ENCODE results near the gene ZFP57.
"Not testable (repeated sequence)": the region's sequence is repeated elsewhere in the genome, so short reads cannot be mapped to it uniquely, and the experiment has no call there.

ZFP57 gene

DNA sequence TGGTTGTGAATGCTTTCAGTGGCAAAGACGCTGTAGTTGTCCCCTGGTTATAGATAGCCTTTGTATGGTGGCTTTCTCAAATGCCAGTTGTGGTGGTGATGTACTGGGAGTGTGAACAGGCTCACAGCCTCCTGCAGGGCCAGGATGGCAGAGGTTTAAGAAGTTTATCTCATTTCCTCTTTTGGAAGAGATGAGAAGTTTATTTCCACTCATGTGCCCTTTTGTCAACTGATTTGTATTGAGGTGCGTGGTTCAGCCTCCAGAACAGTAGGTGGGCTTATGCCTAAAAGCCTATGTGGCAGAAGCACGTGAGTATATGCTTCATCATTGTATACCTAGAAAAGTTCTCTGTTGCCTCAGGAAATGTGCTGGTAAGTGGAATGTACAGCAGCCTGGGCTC, 13.7 kb upstream of the ZFP57 start:
- DNase-seq = no peak

DNA sequence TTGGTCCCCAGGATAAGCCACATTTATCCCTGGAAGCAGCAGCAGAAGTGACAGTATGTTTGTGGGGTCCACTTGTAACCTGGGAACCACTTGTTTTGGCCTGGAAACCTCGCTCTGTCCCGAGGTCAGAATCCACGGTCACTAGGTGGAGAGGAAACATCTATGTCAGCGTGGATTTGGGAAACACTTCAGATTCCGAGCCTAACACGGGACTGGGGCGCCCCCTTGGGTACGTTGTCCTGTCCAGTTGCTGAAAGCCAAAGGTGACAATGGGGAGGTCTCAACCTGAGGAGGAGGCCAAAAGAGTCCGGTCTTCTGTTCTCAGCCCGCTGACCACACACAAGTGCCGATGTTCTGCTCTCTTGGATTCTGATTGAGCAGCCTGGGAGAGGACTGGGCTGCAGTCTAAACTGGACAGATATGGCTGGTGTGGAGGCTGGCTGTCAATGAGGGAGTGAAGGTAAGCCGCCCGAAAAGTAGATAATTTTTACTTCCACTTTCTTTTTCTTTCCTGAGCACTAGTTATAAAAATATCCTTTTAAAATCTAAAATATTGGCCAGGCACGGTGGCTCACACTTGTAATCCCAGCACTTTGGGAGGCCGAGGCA, 4.9 kb upstream of the ZFP57 start:
- no peak for DNase-seq

DNA sequence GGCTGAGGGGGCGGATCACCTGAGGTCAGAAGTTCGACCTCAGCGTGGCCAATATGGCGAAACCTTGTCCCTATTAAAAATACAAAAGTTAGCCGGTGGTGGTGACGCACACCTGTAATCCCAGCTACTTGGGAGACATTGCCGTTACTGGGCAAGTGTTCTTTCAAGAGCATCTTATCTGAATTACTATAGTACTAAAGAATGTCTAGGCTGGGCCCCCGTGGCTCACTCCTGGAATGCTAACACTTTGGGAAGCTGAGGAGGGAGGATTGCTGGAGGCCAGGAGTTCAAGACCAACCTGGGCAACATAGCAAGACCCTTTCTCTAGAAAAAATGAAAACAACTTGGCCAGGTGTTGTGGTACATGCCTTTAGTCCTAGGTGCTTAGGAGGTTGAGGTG, 859 bp upstream of the ZFP57 start:
- no peak for DNase-seq

DNA sequence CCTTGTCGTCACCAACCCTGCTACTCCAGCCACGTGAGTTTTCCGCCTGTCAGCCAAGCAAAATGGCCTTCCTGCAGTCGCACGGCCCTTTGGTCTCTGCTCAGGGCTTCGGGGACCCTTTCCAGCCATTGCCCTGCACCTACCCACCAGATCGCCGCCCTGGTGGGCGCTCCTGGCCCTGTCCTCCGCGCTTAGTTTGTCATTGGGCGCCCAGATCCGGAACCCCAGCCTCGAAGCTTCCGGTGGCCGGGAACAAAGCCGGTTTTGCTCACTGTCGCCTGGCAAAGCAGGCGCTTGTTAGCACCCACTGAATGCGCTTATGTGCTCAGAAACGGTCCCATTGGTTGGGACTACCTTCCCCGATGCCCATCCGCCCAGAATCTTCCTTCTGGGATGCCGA, 536 bp downstream of the ZFP57 start:
- DNase-seq = no peak

DNA sequence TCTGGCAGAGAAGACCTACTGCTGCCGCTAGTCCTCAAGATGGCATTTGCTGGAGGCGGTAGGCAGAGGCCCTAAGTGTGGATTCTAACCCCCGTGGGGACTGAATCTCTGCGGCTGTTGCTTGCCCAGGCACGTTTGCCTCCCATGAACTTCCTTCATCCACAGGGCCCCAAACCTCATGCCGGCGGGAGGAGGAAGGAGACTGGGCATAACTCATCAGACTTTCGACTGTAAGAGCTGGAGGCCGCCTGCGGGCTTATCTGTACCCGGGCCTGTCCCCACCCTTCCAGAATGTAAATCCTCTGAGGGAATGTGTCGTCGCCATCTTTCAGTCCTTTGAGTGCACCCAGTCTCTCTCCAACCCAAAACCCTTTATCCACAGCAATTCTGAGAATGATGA, 990 bp downstream of the ZFP57 start:
- no peak for DNase-seq

DNA sequence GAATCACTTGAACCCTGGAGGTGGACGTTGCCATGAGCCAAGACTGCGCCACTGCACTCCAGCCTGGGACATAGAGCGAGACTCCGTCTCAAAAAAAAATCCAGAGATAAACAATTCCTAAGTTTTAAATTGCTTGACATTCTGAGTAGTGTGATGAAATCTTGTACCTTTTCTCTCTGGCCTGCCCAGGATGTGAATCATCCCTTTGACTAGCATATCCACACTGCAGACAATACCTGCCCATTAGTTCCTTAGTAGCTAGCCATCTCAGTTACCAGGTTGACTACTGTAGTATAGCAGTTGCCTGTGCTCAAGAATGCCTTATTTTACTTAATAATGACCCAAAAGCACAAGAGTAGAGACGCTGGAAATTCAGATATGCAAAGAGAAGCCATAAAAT, 2.8 kb downstream of the ZFP57 start:
- no peak for DNase-seq

DNA sequence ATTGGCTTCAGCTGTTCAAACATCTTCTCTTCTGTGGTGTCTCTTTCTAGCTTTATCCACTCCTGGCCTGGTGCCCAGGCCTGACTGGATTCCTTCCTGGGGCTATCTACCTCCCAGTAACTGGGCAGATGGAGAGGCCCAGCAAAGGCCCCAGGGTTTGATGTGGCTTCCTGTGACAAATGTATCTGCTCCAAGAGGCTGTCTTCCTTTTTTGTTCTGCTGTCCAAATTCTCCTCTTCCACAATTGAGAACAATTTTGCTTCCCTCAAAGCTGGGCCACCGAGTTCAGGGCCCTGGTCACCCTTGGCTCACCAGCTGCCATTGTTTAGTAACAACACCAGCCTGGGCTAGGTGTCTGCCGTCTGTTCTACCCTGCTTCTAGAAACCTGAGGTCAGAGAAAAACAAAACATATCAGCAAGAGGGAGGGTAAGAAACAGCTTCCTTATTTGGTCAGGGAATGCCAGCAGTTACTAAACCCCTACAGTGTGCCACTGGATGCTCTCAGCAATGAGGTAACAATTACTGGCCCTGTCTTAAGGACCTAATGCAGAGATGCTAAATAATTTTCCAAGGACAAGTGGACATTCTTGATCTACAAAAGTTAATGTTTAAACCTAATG, 3.9 kb downstream of the ZFP57 start:
- no peak for DNase-seq

DNA sequence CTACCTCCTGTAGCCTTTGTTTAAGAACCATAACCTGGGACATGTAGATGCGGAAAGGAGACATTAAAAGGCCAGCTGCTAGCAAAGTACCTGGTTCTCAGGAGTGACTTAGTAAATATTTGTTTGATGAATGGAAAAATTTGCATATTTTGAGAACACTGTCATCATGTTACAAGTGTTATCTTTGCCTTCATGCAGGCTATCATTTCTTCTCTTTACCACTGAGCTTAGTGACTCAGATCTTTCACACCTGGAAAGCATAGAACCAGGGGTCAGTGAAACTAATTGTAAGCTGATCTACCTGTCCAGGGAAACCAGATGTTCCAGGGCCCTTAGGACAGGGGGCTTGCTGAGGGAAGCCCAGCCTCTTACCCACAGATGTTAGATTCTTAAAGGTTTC, 5.4 kb downstream of the ZFP57 start:
- DNase-seq = no peak

DNA sequence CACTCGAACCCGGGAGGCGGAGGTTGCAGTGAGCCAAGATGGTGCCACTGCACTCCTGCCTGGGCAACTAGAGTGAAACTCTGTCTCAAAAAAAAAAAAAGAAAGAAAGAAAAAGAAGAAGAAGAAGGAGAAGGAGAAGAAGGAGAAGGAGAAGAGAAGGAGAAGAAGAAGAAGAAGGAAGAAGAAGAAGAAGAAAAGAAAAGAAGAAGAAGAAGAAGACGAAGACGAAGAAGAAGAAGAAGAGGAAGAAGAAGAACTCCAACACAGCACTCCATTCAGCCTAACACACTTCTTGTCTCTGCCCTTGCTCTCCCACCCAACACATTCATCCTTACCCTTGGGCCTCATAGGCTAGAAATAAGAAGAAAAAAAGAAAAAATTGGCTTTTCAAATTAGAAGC, 6.9 kb downstream of the ZFP57 start:
- no peak for DNase-seq

DNA sequence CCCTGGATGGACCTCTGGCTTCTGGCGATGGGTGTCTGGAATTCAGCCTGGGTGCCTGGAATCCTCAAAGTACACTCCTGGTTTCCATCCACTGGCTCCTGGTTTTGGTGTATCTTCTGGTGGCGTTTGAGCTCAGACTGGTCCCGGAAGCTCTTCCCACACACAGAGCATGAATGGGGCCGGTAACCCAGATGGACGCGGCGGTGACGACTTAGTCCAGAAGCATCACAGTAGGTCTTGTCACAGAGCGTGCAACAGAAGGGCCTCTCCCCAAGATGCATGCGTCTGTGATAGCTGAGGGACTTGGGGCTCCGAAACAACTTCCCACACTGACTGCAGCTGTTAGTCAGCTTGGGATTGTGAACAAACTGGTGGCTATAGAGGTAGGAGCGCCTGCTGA, 7.8 kb downstream of the ZFP57 start:
- no peak for DNase-seq

DNA sequence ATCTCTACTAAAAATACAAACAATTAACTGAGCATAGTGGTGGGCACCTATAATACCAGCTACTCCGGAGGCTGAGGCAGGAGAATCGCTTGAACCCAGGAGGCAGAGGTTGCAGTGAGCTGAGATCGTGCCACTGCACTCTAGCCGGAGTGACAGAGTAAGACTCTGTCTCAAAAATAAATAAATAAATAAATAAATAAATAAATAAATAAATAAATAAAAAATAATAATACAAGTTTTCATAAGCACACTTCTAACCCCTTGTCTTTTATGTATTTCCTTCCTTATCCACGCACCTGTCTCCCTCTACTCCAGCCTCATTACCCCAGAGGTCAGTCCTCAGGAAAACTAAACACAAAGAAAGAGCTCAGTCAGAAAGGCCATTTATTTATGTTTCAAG, 8.8 kb downstream of the ZFP57 start:
- not testable (repeated sequence) for DNase-seq

DNA sequence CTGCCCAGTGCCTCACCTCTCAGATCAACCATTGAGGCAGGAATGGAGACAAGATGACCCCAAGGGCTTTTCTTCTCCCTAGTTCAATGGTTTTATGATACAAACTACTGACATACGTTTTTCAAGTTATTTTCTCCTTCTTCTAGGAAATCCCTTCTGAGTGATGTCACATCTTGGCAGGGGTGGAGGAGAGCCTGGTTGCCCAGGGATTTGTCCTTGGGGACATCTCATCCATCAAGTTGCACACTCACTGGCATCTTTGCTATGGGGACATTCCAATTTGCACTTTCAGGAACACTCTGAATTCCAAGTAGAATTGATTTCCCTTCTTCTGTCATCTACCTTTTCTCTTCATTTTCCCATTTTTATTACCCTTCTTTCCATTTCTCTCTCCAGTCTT, 9.9 kb downstream of the ZFP57 start:
- DNase-seq = no peak

DNA sequence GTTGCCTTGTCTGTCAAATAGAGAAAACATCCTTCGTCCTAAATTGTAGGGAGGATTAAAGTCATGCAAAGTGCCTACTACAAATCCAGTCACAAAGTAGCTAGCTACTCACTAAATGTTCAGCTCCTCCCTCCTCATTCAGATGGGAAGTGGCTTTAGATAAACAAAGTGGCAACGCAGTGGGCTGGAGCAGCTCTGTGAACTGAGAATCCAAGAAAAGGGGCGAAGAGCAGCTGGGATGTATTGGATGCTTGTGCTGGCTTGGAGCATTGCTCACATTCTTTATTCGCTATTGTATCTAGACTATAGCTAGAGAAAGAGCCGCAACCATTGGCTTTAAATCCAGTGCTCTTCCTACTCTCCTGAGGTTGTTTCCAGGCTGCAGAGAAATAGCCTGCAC, 13.8 kb downstream of the ZFP57 start:
- no peak for DNase-seq

DNA sequence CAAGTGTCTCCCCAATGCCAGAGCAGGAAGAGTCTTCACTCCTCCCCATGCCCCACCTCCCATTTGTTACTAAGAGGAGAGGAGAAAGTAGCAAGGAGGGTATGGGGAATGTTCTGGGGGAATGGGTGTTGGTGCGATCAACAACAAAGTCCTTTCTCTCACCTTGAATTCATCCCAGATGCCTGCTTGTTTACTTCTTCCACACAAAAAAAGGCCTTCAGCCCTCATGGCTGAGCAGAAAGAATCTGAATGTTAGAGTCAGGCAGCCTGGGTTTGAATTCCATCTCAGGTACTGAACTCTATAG, 14.2 kb downstream of the ZFP57 start:
- no peak for DNase-seq

DNA sequence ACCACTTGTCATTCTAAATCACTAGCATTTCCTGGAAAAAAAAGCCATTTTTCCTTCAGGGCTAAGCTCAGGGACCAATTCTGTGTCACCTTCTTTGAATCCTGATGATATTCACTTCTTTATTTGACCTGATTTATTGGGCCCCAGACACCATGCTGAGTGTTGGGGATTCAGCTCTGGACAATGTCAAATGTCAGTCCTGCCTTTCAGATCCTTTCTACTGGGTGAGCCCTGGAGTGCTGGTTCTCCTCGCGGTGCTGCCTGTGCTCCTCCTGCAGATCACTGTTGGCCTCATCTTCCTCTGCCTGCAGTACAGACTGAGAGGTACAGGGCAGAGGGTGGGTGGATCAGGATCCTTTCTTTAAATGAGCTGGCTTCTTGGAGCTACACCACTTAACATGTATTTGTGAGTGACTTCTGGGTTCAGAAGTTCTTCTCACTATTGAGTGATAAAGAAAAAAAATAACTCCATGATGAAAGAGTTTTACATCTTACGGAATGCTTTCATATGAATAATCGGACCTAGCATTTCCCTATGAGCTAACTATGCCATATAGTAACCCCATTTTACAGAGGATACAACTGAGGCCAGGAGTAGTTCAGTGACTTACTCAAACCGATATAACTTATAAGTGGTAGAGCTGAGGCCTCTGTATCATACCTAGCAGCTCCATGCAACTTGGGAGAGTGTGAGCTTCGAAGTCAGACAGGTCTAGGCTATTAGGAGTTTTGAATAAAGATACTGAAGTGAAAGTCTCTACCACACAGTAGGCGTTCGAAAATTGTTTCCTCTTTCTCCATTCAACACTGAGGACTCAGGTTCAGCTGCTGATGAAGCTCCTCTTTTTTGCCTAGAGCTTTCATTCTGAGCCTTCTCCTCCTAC, 14.8 kb downstream of the ZFP57 start:
- DNase-seq = no peak

DNA sequence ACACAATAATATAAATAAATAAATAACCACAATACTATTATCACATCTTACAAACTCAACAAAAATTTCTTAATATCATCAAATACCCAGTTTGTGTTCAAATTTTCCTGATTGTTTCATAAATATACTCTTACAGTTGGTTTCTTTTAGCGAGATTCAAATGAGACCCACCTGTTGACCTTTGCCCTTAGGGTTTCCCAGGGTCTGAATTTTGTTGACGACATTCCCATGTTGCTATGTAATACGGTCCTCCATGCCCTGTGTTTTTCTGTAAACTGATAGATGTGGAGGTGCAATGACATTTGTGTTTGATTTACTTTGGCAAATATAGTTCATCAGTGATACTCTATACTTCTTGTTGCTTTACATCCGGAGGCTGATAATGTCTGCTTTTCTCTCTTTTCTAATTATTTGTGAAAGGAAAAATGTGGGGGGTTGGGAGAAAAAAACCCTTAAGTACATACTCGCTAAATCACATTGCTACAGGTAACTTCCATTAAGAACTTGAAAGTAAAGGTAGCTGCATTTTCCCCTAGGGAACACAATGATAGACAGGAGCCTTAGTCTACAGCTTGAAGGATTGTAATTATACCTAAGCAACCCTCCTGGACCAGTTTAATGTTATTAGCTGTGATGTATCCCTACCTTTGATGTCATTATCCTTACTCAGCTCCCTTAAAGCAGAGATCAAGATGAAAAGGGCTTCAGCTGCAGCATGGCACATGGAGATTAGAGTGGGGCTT, 17.5 kb downstream of the ZFP57 start:
- DNase-seq = no peak

DNA sequence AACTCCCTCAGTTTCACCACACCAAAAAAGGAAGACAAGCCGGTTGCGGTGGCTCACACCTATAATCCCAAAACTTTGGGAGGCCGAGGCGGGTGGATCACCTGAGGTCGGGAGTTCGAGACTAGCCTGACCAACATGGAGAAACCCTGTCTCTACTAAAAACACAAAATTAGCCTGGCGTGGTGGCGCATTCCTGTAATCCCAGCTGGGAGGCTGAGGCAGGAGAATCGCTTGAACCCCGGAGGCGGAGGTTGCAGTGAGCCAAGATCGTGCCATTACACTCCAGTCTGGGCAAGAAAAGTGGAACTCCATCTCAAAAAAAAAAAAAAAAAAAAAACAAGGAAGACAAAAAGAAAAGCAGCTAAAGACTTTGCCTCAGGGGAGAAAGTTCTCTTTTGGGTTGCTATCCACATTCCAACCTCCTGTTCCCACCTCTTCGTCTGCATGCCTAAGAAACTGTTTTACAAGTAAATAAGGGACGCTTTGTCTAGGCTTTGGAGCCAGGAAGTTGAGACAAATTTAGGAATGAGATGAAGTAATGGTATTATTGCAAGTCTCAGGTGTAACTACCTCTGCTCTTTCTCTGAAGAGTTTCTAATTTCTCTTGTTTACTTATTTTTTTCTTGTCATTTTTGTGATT, 19.3 kb downstream of the ZFP57 start:
- DNase-seq = not testable (repeated sequence)

DNA sequence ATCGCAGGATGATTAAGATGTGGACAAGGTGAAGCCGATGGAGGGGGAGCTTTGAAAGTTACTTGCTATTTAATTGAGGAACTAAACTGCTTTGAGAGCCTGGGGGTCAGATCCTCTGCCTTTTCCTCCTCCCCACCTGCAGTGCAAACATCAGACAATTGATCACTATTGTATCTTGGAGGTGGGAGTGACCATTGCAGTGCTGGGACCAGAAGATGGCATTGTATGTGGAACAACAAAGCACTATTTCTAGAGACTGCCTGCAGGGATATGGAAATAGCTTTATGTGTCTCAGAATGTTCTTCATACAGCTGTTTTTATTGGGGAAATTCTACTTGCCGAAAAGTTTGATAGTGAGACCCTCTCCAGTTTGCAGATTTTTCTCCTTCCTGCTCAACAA, 19.9 kb downstream of the ZFP57 start:
- DNase-seq = no peak

DNA sequence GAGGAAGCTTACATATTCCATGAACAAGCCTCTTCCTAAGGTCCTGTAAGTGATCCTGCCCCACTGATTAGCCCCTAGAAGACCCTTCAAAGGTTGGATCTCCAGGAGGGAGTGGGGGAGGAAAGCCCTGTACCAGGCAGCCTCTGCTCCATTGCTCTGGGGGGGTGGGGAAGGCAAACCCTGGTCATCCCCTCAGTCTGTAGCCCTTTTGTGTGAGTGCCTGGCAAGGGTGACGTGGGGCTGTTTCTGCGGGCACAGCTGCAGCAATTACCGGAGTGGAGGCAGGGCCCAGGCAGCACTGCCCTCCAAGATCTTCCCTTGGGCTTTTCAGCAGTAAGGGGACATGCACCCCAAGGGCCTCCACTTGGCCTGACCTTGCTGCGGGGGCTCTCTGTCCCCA, 24.2 kb downstream of the ZFP57 start, which contains the start of gene MOG:
TSS of gene MOG (plus strand) at position 295 of the 400 bp plus-strand sequence. CDS start 118 bp downstream, outside the sequence.
- DNase-seq = no peak

DNA sequence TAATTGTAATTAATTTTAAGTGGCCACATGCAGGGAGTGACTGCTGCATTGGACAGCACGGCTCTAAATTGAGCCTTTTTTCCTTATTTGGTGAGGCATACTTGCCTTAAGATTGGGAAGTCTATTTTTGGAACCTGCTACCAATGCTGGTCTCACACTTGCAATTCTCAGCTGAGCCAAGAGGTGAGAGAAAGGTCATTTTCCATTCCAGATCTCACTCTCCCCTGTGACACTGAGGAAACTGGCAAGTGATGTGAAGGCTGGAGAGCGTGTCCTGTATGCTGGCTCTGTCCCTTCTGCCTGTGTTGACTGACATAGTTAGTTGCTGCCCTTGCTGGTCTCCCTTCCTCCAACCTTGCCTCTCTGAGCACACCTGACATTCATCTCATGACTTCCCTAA, 24.8 kb downstream of the ZFP57 start:
- DNase-seq = no peak

DNA sequence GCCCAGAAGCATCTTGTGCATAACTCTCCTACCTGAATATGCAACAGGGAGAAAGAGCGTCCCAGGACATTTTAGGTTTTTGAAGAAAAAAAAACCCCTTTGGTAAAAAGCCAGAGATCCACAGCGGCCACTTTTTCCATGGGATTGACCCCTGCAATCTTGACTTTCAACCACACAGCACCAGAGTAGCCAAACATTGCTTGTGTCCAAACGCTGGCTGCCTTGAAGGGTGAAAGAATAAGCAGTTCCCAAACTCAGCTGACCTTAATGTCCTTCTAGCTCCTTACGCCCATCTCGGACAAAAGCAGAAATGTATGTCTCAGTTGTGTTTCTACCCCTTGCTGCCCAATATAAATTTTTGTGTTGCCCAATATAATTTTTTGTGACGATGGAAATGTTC, 25.3 kb downstream of the ZFP57 start:
- DNase-seq = no peak

DNA sequence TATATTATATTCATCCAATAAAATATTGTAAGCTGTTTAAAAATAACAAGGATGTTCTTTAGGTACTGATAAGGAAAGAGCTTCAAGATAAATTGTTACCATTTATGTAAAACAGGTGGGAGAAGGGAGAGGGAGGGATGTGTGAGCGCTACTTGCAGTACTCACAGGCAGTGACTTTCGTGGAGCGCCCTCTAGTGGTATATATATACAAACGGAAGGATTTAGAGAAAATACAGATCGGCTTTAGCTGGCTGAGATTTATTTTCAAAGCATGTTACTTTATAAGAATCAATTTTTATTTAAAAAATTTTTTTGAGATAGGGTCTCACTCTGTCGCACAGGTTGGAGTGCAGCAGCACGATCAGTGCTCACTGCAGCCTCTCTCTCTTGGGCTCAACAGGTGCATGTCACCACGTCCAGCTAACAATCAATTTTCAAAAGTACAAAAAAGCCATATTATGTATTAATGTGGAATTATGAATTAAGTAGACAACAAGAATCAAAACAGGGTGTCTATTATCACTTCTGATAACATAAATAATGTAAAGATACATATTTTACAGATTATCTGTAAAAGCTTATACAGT, 27.4 kb downstream of the ZFP57 start:
- peak; percentile 37 for DNase-seq

DNA sequence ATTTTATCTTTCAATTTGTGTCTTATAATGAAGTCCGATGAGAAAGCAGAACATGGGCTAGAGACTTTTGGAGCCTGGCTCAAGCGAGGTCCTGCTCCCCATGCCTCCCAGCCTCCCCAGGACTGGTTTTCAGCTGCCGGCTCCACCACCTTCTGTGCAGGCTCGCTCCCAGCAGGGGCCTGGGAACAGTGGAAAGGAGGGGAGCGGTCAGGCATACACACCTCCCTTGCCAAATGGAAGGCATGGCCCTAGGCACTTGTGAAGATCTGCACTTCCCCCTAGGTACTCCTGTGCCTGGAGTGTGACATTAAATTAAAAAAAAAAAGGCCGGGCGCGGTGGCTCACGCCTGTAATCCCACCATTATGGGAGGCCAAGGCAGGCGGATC, 28.8 kb downstream of the ZFP57 start:
- no peak for DNase-seq

Measured in stimulated activated CD8-positive, alpha-beta memory T cell treated with anti-CD3 and anti-CD28 coated beads, Interleukin-4, amount 100 ng/mL, for 48 hours (primary cell).